Measurements from ENCODE around the gene AP3M1.

DNA sequence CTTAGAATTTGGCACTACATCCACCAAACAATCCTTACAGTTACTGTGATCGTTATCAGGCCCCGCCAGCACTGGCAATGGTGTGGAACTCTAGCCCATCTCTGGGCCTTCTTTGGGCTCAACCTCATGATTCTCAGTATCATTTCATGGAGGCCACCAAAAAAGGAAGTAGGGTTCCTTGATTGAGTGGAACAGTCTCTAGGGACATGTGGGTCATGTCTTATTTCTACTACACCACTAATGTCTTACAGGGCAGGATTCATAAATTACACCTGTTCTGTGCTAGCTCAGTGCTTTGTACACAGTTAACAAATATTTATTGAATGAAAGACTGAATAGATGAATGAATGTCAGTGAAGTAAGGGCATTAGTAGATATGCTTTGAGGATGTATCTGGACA is 53.9 kb downstream of the AP3M1 start:
- TF ChIP-seq ZNF274 (IDR thresholded peaks at IDR 0.05; ENCODE audit: low read depth, low read length): no peak
- TF ChIP-seq YY1 (IDR thresholded peaks at IDR 0.05; ENCODE audit: insufficient read depth, insufficient read length): no peak
- no peak for TF ChIP-seq SUZ12 (IDR thresholded peaks at IDR 0.05; ENCODE audit: extremely low read depth, insufficient read depth, insufficient read length)

All from NT2/D1 (cell line).